ENCODE data around the gene NTRK2. TPM values are rescaled to one million over a fixed set of nuclear protein-coding genes. Genes with fewer than 3 reads are reported as not detected.

The NTRK2 gene
- total RNA-seq, 8 experiments from 2014 or later: 0.49 to 238 (median 15.5) TPM

DNA sequence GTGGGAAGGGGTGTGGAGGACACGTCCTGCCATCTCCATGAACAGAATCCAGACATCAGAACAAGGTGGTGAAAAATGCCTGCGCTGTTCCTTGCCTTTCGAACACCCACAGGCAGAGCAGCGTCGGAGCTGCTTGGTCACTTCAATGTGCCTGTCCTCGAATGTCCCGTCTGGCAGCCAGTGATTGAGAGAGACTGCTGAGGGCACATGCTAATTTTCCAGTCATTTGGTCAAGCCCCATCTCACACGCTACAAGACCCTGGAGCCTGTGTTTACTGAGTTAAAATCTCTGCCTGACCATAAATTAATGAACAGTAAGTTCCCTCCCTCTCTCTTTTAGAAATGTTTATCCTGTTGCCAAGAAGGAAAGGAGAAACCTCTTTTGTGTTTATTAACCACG lies 149.3 kb downstream of the NTRK2 start:
- peaks cover 5 to 10% of the 10 kb centered on the region in 2 donors for H3K4me1 ChIP-seq (replicated peaks in 1 of 2)
- 36 to 100% (median 84%) methylated on average over 1 to 7 of the region's 9 CpGs; no CpG with 5 or more reads in 2 of the 10 experiments for WGBS, 10 experiments
- in situ Hi-C loops (cut with MboI; ENCODE audit: low pct_unique_long_range_greater_than_20kb in 2 of 9, low sequenced_read_pairs in 9 of 9, unreplicated experiment in 9 of 9): loop anchor here in 1 of 9 experiments (25.0 kb wide), 1 partner anchor 94 kb away; no protein-coding TSS in a partner anchor
- peak in 5 of 8 experiments; percentile 44 to 70 (median 59) for ATAC-seq (replicated peaks in 6 of 8)
- H3K27ac ChIP-seq: no peak overlapping the region
- no peak overlapping the region for H3K4me3 ChIP-seq

DNA sequence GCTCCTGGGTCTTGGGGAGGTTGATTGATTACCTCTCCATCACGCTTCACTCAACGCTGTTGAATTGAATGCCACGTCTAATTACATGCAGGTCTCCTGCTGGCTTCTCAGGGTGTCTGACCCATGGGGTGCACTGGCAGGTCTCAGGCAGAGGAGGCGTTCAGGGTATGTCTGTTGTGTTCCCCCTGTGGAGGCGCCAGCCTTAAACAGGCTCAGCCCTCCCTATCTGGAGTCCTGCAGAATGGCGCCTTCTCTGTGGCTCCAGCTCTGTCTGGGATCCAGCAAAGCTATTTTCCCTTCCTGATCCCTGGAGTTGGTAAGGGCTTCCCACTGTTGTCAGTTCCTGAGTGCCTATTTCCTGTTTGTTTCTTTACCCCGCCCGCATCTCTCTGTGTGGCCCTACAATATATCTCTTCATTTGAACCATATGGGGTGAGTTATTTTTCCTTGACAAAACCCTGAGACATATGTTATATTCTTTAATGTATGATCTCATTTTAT lies 150.0 kb downstream of the NTRK2 start:
- in situ Hi-C loops (cut with MboI; ENCODE audit: low pct_unique_long_range_greater_than_20kb in 2 of 9, low sequenced_read_pairs in 9 of 9, unreplicated experiment in 9 of 9): loop anchor here in 1 of 9 experiments (25.0 kb wide), 1 partner anchor 93 kb away; no protein-coding TSS in a partner anchor
- Histone ChIP-seq H3K4me3 (no peak overlapping the region), H3K27ac (no peak overlapping the region), H3K4me1 (replicated peaks in 1 of 2) (peaks cover 5 to 10% of the 10 kb centered on the region in 2 donors)
- peak in 5 of 8 experiments; percentile 50 to 83 (median 62) for ATAC-seq (replicated peaks in 6 of 8)
- 48 to 85% (median 67%) methylated on average over 1 to 7 of the region's 8 CpGs; no CpG with 5 or more reads in 2 of the 10 experiments for WGBS, 10 experiments

DNA sequence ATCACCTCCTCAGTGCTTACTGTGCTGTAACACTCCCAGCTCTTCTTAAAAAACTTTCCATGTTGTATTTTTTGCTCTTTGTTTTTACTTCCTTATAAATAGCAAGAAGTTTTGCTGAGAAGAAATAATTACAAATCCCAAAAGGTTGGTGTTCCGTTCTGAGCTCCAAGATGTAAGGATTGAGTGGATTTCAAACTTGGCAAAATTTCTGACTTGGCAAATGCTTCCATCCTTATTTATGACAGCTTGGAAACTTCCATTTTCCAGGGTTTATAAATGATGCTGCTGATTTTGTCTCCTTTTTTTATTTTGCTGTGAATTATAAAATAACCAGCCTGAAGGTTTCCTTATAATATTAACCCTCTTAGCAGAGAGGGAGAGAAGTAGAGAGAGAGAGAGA lies 151.9 kb downstream of the NTRK2 start:
- Histone ChIP-seq H3K4me1 (replicated peaks in 1 of 2) (peaks cover 5 to 10% of the 10 kb centered on the region in 2 donors), H3K4me3 (no peak overlapping the region), H3K27ac (no peak overlapping the region)
- no peak for ATAC-seq (replicated peaks in 6 of 8)
- 0 to 100% (median 67%) methylated on average over 1 of the region's 1 CpG; no CpG with 5 or more reads in 3 of the 10 experiments for WGBS, 10 experiments
- in situ Hi-C loops (cut with MboI; ENCODE audit: low pct_unique_long_range_greater_than_20kb in 2 of 9, low sequenced_read_pairs in 9 of 9, unreplicated experiment in 9 of 9): loop anchor here in 1 of 9 experiments (25.0 kb wide), 1 partner anchor 91 kb away; no protein-coding TSS in a partner anchor

DNA sequence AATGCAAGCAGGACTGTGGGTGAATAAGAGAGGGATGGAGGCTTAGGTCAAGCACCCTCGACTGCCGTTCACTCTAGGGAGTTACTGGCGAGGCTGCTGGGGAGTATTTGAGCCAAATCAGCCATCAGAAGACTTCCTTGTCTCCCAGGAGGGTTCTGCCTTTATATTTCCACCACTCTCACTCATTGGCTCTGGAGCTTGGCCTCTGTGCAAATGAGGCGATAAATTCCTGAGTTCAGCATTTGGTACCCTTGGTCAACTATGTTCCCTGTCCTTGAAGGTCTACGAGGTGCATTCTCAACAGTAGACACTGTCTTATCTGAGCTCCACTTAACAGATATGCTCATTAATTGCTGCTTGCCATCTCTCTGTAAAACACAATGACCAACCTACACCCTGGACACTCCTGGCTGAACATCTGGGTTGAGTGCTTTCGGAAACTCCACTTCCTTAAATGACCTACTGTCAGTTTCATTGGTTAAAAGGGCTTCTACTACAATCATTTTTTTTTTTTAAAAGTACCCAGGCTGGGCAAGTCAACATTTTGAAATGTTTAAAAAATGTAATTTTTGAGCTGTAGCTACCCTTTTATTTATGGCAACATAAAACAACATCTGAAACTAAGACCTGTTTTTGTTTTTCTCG lies 153.2 kb downstream of the NTRK2 start:
- H3K27ac ChIP-seq: no peak overlapping the region
- H3K4me3 ChIP-seq: no peak overlapping the region
- peaks cover 8 to 12% of the 10 kb centered on the region in 2 donors for H3K4me1 ChIP-seq (replicated peaks in 1 of 2)
- WGBS, 10 experiments: 59 to 100% (median 84%) methylated on average over 1 to 7 of the region's 7 CpGs
- ATAC-seq (replicated peaks in 6 of 8): no peak
- in situ Hi-C loops (cut with MboI; ENCODE audit: low pct_unique_long_range_greater_than_20kb in 2 of 9, low sequenced_read_pairs in 9 of 9, unreplicated experiment in 9 of 9): loop anchor here in 1 of 9 experiments (25.0 kb wide), 1 partner anchor 90 kb away; no protein-coding TSS in a partner anchor

DNA sequence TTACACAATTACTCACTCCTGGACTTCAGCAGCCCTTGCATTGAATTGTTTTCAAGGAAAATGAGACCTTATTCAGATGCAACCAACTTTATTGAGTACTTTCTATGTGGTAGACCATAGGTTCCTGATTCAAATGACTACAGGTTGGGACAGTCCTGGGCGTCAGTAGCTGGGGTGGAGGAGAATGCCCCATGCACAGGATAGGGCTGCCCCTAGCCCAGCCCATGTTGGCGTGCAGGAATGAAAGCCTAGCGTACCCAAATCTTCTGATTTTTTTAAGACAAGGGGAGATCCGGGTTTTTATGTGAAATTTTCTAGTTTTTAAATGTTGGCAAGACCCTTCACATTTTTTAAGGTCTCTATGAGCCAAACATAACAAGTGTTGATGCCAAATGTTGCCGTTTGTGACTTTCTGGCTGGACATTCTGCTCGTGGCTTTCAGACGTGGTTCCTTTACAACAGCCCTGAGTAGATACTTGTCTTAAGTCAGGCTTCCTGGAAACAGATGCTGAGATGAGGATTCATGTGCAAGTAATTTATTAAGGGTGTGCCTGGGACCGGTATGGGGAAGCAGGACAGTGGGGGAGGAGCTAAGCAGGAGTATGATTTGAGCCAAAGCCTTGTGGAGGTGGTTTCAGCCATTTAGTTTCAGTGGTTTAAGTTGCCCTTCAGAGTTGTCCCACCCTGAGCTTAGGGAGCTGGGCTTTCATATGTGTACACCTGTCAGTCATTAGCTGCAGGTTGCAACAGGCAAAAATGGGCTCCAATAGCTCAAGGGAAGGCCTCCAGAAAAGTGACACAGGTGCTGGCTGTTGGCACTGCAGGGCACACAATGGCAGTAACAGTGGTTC lies 154.1 kb downstream of the NTRK2 start:
- peak in 3 of 8 experiments; percentile 88 to 100 (median 99) for ATAC-seq (replicated peaks in 6 of 8)
- in situ Hi-C loops (cut with MboI; ENCODE audit: low pct_unique_long_range_greater_than_20kb in 2 of 9, low sequenced_read_pairs in 9 of 9, unreplicated experiment in 9 of 9): loop anchor here in 1 of 9 experiments (25.0 kb wide), 1 partner anchor 89 kb away; no protein-coding TSS in a partner anchor
- H3K4me3 ChIP-seq: no peak overlapping the region
- no peak overlapping the region for H3K27ac ChIP-seq
- 0 to 100% (median 81%) methylated on average over 1 to 8 of the region's 8 CpGs; no CpG with 5 or more reads in 1 of the 10 experiments for WGBS, 10 experiments
- peaks cover 16% of the 10 kb centered on the region in 2 donors for H3K4me1 ChIP-seq (replicated peaks in 1 of 2)

DNA sequence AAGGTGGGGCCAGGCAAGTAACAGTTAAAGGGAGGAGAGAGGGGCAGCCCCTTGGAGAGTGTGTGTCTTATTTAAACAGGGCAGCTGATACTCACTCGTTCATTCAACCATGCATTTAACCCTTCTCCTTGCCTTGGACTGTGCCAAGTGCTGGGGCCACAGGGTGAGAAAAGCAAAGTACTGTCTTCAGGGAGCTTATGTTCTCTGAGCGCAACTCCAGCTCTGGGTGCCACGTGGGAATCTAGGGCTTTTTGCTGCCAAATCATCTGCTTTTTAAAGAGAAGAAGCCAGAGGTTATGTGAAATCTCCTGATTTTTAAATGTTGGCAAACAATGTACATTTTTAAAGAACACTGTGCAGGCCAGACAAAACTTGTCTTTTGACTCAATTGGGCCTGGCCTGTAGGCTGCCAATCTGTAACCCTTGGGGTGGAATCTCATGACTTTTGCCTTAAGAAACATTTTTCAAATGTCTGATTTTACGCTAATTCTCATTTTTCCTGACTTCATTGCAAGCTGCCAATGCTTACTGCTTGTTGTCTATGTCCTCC lies 157.8 kb downstream of the NTRK2 start:
- peaks cover 29 to 33% of the 10 kb centered on the region in 2 donors for H3K4me1 ChIP-seq (replicated peaks in 1 of 2)
- no peak overlapping the region for H3K27ac ChIP-seq
- no peak for ATAC-seq (replicated peaks in 6 of 8)
- H3K4me3 ChIP-seq: no peak overlapping the region
- in situ Hi-C loops (cut with MboI; ENCODE audit: low pct_unique_long_range_greater_than_20kb in 2 of 9, low sequenced_read_pairs in 9 of 9, unreplicated experiment in 9 of 9): no loop called here
- 40 to 100% (median 74%) methylated on average over 1 to 4 of the region's 4 CpGs; no CpG with 5 or more reads in 2 of the 10 experiments for WGBS, 10 experiments

DNA sequence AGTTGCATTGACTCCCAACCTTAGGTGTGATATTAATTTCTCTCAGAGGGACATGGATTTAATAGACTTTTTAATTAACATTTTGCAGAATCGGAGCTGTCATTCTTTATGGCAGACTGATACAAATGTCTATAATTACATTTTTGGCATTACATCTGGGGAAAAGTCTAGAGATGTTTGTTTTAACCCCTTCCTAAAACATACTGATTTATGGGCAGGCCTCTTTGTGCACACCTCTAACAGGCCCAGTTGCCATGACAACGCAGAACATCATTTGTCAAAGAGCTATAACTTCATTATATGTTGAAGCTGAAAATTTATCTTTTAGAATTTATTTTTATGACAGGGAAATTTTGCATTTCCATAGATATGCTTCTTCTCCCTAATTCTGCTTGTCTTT lies 158.5 kb downstream of the NTRK2 start:
- Histone ChIP-seq H3K4me1 (replicated peaks in 1 of 2) (peaks cover 29 to 37% of the 10 kb centered on the region in 2 donors), H3K4me3 (no peak overlapping the region), H3K27ac (no peak overlapping the region)
- 13 to 100% (median 74%) methylated on average over 1 to 2 of the region's 2 CpGs; no CpG with 5 or more reads in 2 of the 10 experiments for WGBS, 10 experiments
- in situ Hi-C loops (cut with MboI; ENCODE audit: low pct_unique_long_range_greater_than_20kb in 2 of 9, low sequenced_read_pairs in 9 of 9, unreplicated experiment in 9 of 9): no loop called here
- ATAC-seq (replicated peaks in 6 of 8): no peak

DNA sequence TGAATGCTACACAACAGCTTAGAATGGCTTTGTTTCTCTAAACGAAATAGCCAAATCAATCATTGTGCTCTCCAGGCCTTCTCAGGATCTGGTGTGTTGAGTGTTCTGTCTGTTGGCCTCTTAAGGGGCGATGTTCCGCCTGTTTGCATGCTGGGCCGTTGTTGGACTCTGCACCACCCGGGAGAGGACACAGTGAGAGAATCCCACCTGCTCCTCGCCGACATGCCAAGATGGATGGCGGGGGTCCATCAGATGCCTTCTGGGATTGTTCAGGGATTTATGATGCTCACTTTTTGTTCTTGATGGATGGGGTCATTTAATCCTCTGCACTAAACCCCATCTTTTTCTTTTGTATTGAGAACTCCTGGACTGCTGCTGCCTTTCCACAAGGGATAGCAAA lies 159.9 kb downstream of the NTRK2 start:
- peak in 5 of 8 experiments; percentile 34 to 66 (median 58) for ATAC-seq (replicated peaks in 6 of 8)
- WGBS, 10 experiments: 0 to 77% (median 45%) methylated on average over 1 to 8 of the region's 8 CpGs; no CpG with 5 or more reads in 3 of the 10 experiments
- in situ Hi-C loops (cut with MboI; ENCODE audit: low pct_unique_long_range_greater_than_20kb in 2 of 9, low sequenced_read_pairs in 9 of 9, unreplicated experiment in 9 of 9): no loop called here
- Histone ChIP-seq H3K4me1 (replicated peaks in 1 of 2) (peaks cover 29 to 37% of the 10 kb centered on the region in 2 donors), H3K27ac (no peak overlapping the region), H3K4me3 (no peak overlapping the region)

DNA sequence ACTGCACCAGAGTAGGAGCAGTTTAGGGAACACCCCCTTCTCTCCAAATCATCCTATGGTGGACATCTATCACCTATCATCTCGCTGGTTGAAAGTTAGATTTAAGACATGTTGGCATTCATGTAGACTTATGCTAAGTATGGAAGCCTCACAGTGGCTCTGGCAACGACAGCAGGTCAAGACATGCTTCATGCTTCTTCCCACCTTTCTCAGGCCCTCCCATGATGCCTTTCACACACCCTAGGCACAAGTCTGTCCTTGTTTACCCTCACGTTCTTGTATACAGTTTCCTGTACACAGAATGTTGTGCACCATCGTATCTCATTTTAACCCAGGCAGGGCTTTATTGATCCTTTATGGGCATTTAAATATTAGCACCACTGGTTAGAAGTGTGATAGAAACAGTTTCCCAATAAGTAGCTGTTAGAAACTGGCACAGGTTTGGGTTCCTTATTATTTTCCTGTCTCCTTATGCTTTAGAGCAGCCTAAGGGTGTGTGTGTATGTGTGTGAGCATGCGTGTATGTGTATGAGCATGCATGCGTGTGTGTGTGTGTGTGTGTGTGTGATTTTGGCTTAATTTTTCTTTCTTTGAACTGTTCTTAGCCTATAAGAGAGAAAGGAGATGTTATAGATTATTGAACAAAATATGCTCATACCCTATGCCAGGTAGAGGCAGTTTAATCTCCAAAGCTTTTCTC lies 160.6 kb downstream of the NTRK2 start:
- no peak overlapping the region for H3K4me3 ChIP-seq
- in situ Hi-C loops (cut with MboI; ENCODE audit: low pct_unique_long_range_greater_than_20kb in 2 of 9, low sequenced_read_pairs in 9 of 9, unreplicated experiment in 9 of 9): no loop called here
- H3K27ac ChIP-seq: peak overlapping the region in 1 of 2 donors; percentile 21
- WGBS, 10 experiments: 40 to 87% (median 69%) methylated on average over 3 to 5 of the region's 6 CpGs; no CpG with 5 or more reads in 2 of the 10 experiments
- peaks cover 29 to 43% of the 10 kb centered on the region in 2 donors for H3K4me1 ChIP-seq (replicated peaks in 1 of 2)
- no peak for ATAC-seq (replicated peaks in 6 of 8)

DNA sequence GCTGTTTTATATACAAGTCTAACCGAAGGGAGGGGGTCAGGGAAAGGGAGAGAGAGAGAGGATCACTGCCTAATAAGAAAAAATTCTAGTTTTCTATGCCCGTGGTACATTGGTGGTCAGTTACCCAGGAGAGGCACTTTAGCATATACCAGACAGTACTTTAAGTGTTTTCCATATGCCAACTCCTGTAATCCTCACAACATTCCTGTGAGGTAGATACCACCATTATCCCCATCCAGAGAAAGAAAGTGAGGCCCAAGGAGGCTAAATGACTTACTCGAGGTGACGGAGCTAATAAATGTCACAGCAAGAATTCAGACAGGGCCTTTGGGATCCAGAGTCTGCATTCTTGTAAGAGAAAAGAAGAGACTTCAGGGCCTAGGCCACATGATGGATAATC lies 161.8 kb downstream of the NTRK2 start:
- peak in 1 of 8 experiments; percentile 25 for ATAC-seq (replicated peaks in 6 of 8)
- no peak overlapping the region for H3K4me3 ChIP-seq
- H3K27ac ChIP-seq: no peak overlapping the region
- H3K4me1 ChIP-seq (replicated peaks in 1 of 2): peaks cover 33 to 48% of the 10 kb centered on the region in 2 donors
- in situ Hi-C loops (cut with MboI; ENCODE audit: low pct_unique_long_range_greater_than_20kb in 2 of 9, low sequenced_read_pairs in 9 of 9, unreplicated experiment in 9 of 9): no loop called here
- WGBS, 10 experiments: 18 to 81% (median 73%) methylated on average over 2 to 4 of the region's 4 CpGs; no CpG with 5 or more reads in 2 of the 10 experiments

DNA sequence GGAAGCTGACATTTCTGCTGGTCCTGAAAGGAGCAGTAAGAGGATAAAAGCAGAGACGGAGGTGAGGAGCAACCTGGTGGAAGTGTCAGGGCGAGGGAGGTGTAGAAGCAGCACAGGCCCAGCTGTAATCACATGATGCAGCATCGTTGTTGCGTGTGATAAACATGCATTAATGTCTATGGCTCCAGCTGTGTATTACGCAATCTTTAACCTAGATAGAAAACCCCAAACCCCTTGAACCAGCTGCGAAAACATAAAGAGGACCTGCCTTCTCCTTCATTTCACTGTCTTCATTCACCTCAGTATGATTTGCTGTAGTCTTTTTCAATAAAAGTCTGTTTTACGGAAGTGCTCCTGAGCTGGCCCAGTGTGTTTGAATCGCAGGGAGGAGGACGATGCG lies 162.9 kb downstream of the NTRK2 start:
- ATAC-seq (replicated peaks in 6 of 8): no peak
- 10 to 100% (median 87%) methylated on average over 1 to 9 of the region's 10 CpGs for WGBS, 10 experiments
- Histone ChIP-seq H3K4me1 (replicated peaks in 1 of 2) (peaks cover 33 to 48% of the 10 kb centered on the region in 2 donors), H3K27ac (no peak overlapping the region), H3K4me3 (no peak overlapping the region)
- in situ Hi-C loops (cut with MboI; ENCODE audit: low pct_unique_long_range_greater_than_20kb in 2 of 9, low sequenced_read_pairs in 9 of 9, unreplicated experiment in 9 of 9): no loop called here

DNA sequence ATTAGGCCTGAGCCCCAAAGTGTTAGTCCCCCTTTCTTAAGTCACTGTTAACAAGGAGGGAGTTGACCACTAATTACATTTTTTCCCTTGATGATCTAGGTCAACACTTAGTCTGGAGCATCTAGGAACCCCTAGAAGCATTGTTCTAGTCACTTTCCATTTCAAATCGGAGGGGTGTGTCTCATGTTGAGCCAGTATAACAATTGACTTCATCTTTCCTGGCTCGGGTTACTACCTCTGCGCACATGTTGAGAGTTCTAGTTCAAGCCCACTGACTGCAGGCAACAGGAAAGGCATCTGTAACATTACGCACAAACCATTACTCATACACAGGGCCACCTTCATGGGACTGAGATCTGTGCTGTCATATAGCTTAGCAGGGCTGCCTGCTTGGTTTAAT lies 164.9 kb downstream of the NTRK2 start:
- 33 to 100% (median 100%) methylated on average over 1 to 3 of the region's 4 CpGs; no CpG with 5 or more reads in 3 of the 10 experiments for WGBS, 10 experiments
- in situ Hi-C loops (cut with MboI; ENCODE audit: low pct_unique_long_range_greater_than_20kb in 2 of 9, low sequenced_read_pairs in 9 of 9, unreplicated experiment in 9 of 9): no loop called here
- no peak overlapping the region for H3K4me3 ChIP-seq
- ATAC-seq (replicated peaks in 6 of 8): peak in 5 of 8 experiments; percentile 18 to 50 (median 28)
- H3K4me1 ChIP-seq (replicated peaks in 1 of 2): peaks cover 21 to 33% of the 10 kb centered on the region in 2 donors
- no peak overlapping the region for H3K27ac ChIP-seq

Data from motor neuron (in vitro differentiated cells).